ENCODE results near the gene PMFBP1.
A peak's percentile ranks its signal among the peaks of the same experiment; 100 is the strongest.

The PMFBP1 gene

GRCh38 chr16:72101195-72101594, 70.8 kb downstream of the PMFBP1 start:
- ChIA-PET POLR2A (interaction anchor here (1.0 kb wide), 1 partner anchor 8 kb away, joined by 3 read pairs; the partner anchor contains the start of genes DHX38 and TXNL4B), CTCF (no interaction called here)
- no peak for DNase-seq (ENCODE audit: extremely low spot score)
- TF ChIP-seq FOXK2 (IDR thresholded peaks at IDR 0.05), result no peak
- no peak for TF ChIP-seq ELF4 (IDR thresholded peaks at IDR 0.05)
- no peak for TF ChIP-seq HDGF (IDR thresholded peaks at IDR 0.05; ENCODE audit: borderline replicate concordance)
- TF ChIP-seq FOXA1 (IDR thresholded peaks at IDR 0.05), result no peak
- no peak for TF ChIP-seq SP1 (IDR thresholded peaks at IDR 0.05)
- TF ChIP-seq TARDBP (IDR thresholded peaks at IDR 0.05), result no peak
- no peak for TF ChIP-seq FOXM1 (IDR thresholded peaks at IDR 0.05; ENCODE audit: borderline replicate concordance)

DNA sequence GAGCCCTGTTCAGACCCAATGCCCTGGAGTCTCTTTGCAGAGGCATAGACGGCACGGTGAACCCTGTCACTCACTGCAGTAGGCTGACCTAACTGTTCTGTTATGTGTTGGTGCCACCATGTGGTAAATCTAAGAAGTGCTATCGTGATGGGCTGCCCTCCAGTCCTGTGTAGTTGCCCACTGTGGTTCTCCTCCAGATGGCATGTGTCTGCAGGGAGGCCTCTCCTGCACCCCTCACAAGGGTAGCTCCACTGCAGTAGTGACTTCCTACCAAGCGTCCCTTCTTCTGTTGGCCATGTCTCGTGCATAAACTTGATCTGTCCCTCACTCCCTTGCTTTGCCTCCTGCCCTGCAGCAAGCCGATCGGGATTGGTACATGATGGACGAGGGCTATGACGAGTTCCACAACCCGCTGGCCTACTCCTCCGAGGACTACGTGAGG, 72.6 kb downstream of the PMFBP1 start:
- CTCF ChIA-PET, result interaction anchor here (1.3 kb wide), 1 partner anchor 28 kb away, joined by 3 read pairs; no protein-coding TSS in a partner anchor
- TF ChIP-seq ELF4 (IDR thresholded peaks at IDR 0.05) (no peak), PKNOX1 (IDR thresholded peaks at IDR 0.05) (peak; percentile 93)
- POLR2A ChIA-PET, result no interaction called here
- DNase-seq (ENCODE audit: extremely low spot score), result peak; percentile 70

- ChIA-PET CTCF (interaction anchor here (1.3 kb wide), 1 partner anchor 28 kb away, joined by 3 read pairs; no protein-coding TSS in a partner anchor), POLR2A (no interaction called here)
- DNase-seq (ENCODE audit: extremely low spot score), result no peak
- no peak for TF ChIP-seq TARDBP (IDR thresholded peaks at IDR 0.05)
- no peak for TF ChIP-seq L3MBTL2 (conservative IDR thresholded peaks at IDR 0.05)
- TF ChIP-seq ZNF384 (IDR thresholded peaks at IDR 0.05), result no peak
- no peak for TF ChIP-seq HDGF (IDR thresholded peaks at IDR 0.05; ENCODE audit: borderline replicate concordance)
- no peak for TF ChIP-seq FOXK2 (IDR thresholded peaks at IDR 0.05)
- TF ChIP-seq ELF4 (IDR thresholded peaks at IDR 0.05), result no peak
- TF ChIP-seq ARNT (IDR thresholded peaks at IDR 0.05), result no peak
- no peak for TF ChIP-seq FOXA1 (IDR thresholded peaks at IDR 0.05)
These were observed 73.0 kb downstream of the PMFBP1 start for GRCh38 chr16:72098936-72099335.

GRCh38 chr16:72094266-72094610, 77.7 kb downstream of the PMFBP1 start:
- DNase-seq (ENCODE audit: extremely low spot score), result no peak
- no peak for TF ChIP-seq NFRKB (IDR thresholded peaks at IDR 0.05)
- ChIA-PET POLR2A (interaction anchor here (1.3 to 2.1 kb wide), 2 partner anchors 10 to 17 kb away, joined by 3 to 12 read pairs; no protein-coding TSS in a partner anchor), CTCF (interaction anchor here (1.5 kb wide), 1 partner anchor 27 kb away, joined by 4 read pairs; no protein-coding TSS in a partner anchor)

- CTCF ChIA-PET, result interaction anchor here (1.5 kb wide), 1 partner anchor 26 kb away, joined by 4 read pairs; no protein-coding TSS in a partner anchor
- peak; percentile 95 for DNase-seq (ENCODE audit: extremely low spot score)
These were observed 78.3 kb downstream of the PMFBP1 start, which contains the start of the genes DHX38 and TXNL4B for GRCh38 chr16:72093448-72094265. Gene DHX38 (plus strand): TSS chr16:72093847. CDS start chr16:72096158, 2,311 bp downstream. Gene TXNL4B (minus strand): TSS chr16:72093620. CDS start chr16:72090749, 2,871 bp downstream.

GRCh38 chr16:72092832-72093447, 79.0 kb downstream of the PMFBP1 start:
- CTCF ChIA-PET, result no interaction called here
- TF ChIP-seq PKNOX1 (IDR thresholded peaks at IDR 0.05), result peak; percentile 94
- no peak for TF ChIP-seq FOXA1 (IDR thresholded peaks at IDR 0.05)
- TF ChIP-seq BHLHE40 (IDR thresholded peaks at IDR 0.05; ENCODE audit: borderline replicate concordance), result no peak
- POLR2A ChIA-PET, result interaction anchor here (0.7 to 2.1 kb wide), 9 partner anchors 9 to 210 kb away, joined by 3 to 12 read pairs (median 4); partner anchors contain the start of gene ZNF821
- DNase-seq (ENCODE audit: extremely low spot score), result peak; percentile 35

More at GRCh38 chr16:72093448-72094265, 78.3 kb downstream of the PMFBP1 start, which contains the start of the genes DHX38 and TXNL4B:
- TF ChIP-seq PKNOX1 (IDR thresholded peaks at IDR 0.05), result peak; percentile 83
- no peak for TF ChIP-seq LEF1 (IDR thresholded peaks at IDR 0.05; ENCODE audit: borderline replicate concordance)
- TF ChIP-seq NFRKB (IDR thresholded peaks at IDR 0.05), result peak; percentile 47; the same call in 1 of the 2 replicates
- TF ChIP-seq ELF4 (IDR thresholded peaks at IDR 0.05), result peak; percentile 76
- peak; percentile 36; the same call in 1 of the 2 replicates for TF ChIP-seq L3MBTL2 (conservative IDR thresholded peaks at IDR 0.05)
- no peak for TF ChIP-seq FOXK2 (IDR thresholded peaks at IDR 0.05)
- no peak for TF ChIP-seq FOXA1 (IDR thresholded peaks at IDR 0.05)
- POLR2A ChIA-PET, result interaction anchor here (0.7 to 2.1 kb wide), 10 partner anchors 8 to 210 kb away, joined by 3 to 12 read pairs (median 4); partner anchors contain the start of gene ZNF821

DNA sequence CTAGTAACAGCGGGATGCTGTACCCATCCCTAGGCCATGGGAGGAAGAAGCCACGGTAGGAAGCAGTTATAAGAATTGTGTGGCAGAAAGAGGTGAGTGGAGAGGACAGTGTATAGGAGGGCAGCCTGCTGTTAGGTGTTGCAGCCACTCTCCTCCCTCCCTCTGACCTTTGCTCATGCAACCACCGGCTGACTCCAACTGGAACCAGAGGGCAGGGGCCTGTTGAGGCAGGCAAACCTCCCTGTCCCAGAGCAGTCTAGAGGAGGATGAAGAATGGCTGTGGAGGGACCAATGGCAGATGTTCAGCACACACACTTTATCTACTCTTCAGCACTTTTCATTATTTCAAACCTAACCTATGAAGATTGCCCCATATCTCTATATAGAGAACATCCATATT, 80.7 kb downstream of the PMFBP1 start:
- ChIA-PET POLR2A (no interaction called here), CTCF (no interaction called here)
- DNase-seq (ENCODE audit: extremely low spot score), result no peak
- TF ChIP-seq ELF4 (IDR thresholded peaks at IDR 0.05), result no peak
- TF ChIP-seq FOXK2 (IDR thresholded peaks at IDR 0.05), result no peak
- no peak for TF ChIP-seq L3MBTL2 (conservative IDR thresholded peaks at IDR 0.05)
- TF ChIP-seq ZNF384 (IDR thresholded peaks at IDR 0.05), result no peak
- TF ChIP-seq NFRKB (IDR thresholded peaks at IDR 0.05), result no peak
- TF ChIP-seq SUZ12 (IDR thresholded peaks at IDR 0.05), result no peak
- no peak for TF ChIP-seq FOXM1 (IDR thresholded peaks at IDR 0.05; ENCODE audit: borderline replicate concordance)
- TF ChIP-seq CTBP1 (IDR thresholded peaks at IDR 0.05; ENCODE audit: borderline replicate concordance), result no peak
- TF ChIP-seq ARNT (IDR thresholded peaks at IDR 0.05), result no peak
- no peak for TF ChIP-seq BHLHE40 (IDR thresholded peaks at IDR 0.05; ENCODE audit: borderline replicate concordance)
